Right ventricle myocardium superior (tissue), 1 donor: Measurements from ENCODE around the gene DNAJC1. TPM values are rescaled to one million over a fixed set of nuclear protein-coding genes. Genes with fewer than 3 reads are reported as not detected.
A peak's percentile ranks its signal among the peaks of the same experiment; 100 is the strongest.

Experiments
- ATAC-seq: fragments of 200-7000 bp; cut with Tn5 transposase; one replicate; pipeline ENCODE4 v1.9.1; 2020; ENCODE audit warnings: mild to moderate bottlenecking; ENCODE audit not compliant: poor library complexity
- DNase-seq: peaks from one replicate; pipeline ENCODE4 v3.0.0-alpha.2; 2020
- intact Hi-C: fragments of 100-400 bp; cut with DNase I; formaldehyde crosslinking; loops from one replicate; pipeline ENCODE4 v1.11.2; 2022
- total RNA-seq: library from RNA; stranded (reverse); fragmentation: NEBNext Ultra II Directional; extraction: Animal tissue kit (Norgen Biotek cat#: 25700); gene quantifications from one replicate; pipeline ENCODE4 v1.2.1, GENCODE V29; 2021
- donor health status: DM: no; HTN: yes; CAD: no; lungs with severe emphysema.

DNAJC1 gene
- total RNA-seq, 1 donor from 2014 or later = 10.9 TPM

DNA sequence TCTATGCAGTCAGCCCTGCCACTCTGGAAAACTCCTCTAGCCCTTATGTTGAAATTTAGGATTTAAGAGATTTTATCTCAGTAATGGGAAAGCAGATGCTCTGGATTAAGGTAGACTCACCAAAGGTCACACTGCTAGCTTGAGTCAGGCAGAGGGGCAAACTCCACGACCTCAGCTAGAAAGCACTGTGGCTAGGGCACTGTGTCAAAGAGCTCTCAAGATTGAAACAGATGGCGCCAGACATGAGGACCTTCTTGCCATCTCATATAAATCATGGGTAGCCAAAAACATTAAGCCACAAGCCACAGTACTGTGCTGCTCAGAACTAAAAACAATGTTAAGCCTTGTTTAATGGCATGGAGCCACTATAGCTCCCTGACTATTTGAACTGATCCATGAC lies 188.7 kb downstream of the DNAJC1 start:
- DNase-seq = no peak
- ATAC-seq = no peak
- intact Hi-C loops = no loop called here

DNA sequence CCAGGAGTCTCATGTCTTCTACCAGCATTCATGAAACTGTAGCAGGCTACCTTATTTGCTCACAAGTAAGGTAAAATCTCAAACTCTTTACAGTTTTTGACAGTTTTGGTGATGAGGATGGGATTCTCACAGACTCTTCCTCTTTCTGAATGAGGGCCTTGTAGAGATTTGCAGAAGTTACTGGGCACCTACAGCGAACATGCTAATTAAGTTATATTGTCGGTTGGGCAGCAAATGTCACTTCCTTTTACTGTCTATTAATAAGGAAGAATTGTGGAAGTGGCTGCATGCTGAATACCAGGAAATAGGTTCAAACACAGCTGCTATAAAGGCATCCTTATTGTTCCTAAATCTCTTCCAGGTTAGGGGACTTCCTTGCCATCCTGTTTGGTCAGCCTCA lies 189.6 kb downstream of the DNAJC1 start:
- ATAC-seq = no peak
- DNase-seq = no peak
- intact Hi-C loops = no loop called here

DNA sequence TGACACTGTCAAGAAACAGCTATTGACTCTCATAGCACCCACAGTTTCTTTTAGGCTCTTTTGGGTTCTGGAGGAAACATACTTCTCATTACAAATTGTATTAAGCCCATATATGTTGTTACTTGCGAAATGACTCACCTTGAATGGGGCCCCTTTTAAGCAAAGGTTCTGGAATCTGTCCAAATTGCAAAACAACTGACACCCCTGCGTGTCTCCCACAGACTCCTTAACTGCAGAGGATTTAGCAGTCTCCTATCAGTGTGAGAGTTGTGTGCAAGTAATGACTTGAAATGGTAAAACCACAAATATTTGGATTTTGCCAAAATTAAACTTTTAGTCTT lies 192.3 kb downstream of the DNAJC1 start:
- no peak for ATAC-seq
- no peak for DNase-seq
- intact Hi-C loops = no loop called here

DNA sequence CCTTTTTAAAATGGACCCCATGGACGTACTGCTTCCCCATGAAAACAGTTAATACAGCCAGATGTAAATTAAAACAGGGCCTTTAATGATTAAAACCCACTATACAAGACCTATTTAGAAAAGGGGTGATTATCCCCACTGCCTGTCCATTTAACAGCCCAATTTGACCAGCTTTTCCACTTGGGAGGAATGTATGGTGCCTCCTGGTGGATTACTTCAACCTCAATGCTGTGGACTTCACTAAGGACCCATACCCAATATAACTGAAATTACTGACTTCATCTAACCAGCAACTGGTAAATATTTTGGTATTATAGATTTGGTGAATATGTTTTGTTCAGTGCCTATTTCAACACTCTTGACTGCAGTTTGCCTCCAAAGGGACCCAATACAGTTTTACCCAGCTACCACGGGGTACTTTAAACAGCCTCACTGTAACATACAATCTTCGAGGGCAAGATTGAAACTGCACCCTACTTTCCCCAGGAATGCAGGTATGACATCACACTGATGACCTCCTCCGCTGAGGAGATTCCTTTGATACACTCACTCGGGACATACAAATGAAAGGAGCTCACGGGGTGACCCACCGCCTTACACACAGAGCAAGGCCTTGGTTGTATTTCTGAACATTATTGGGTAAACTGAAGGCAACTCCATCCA lies 192.8 kb downstream of the DNAJC1 start:
- no peak for ATAC-seq
- intact Hi-C loops = no loop called here
- no peak for DNase-seq

DNA sequence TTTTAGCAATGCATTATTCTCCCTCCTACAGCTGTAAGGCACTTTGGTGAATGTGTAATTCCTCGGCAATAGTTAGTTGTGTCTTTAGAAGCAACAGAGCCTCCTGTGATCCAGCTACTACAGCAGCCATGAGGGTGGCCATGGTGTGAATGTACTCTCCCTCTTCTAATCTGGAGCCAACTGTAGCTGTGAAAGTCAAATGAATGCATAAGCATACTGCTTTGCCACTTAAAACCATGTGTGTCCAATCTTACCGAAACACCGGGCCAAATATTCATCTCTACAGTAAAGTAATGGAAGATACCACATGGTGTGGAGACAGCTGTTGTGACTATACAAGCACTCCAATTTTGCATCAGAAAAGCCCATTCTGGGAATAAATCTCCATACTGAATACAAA lies 195.0 kb downstream of the DNAJC1 start:
- intact Hi-C loops = no loop called here
- ATAC-seq = no peak
- no peak for DNase-seq

DNA sequence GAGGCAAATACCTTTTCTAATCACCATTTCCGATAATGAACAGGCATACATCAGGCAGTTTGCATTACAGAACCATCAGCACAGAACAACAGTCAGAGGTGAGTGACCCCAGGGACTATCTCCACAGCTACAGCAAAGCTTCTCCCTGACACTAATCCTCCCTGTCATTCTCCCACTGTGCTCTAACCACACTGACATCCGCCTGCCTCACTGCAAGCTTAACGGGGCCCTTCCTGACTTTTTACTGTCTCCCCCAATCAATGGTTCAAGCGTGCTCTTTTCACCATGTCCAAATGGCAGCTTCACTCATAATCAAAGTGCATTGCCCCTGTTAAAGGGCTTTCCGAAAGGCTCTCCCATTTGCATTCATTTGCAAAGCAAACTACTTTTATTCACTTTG lies 196.3 kb downstream of the DNAJC1 start:
- no peak for ATAC-seq
- no peak for DNase-seq
- intact Hi-C loops = no loop called here

DNA sequence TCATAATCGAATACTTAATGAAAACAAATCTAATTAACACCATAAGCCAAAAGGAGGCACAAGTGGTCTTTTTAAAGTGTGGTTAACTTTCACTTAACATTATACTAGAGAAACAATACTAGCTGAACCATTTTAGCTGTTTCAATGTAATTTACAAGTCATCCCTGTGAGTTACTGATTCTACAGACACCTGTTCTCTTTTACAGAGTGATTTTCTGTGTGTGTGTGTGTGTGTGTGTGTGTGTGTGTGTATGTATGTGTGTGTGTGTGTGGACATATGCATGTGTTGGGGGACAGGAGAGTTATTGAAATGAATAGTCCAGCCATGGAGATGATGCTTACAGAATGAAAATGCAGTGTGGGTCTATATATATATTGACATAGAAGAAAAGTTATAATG lies 200.2 kb downstream of the DNAJC1 start:
- intact Hi-C loops = no loop called here
- DNase-seq (no peak), ATAC-seq (no peak)

DNA sequence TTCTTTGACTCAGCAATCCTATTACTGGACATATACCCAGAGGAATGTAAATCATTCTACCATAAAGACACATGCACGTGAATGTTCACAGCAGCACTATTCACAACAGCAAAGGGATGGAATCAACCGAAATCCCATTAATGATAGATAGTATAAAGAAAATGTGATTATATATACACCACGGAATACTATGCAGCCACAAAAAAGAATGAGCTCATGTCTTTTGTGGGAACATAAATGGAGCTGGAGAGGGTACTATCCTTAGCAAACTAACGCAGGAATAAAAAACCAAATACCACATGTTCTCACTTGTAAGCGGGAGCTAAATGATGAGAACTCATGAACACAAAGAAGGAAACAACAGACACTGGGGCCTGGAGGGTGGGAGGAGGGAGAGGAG lies 201.9 kb downstream of the DNAJC1 start:
- DNase-seq = no peak
- intact Hi-C loops = no loop called here
- no peak for ATAC-seq

DNA sequence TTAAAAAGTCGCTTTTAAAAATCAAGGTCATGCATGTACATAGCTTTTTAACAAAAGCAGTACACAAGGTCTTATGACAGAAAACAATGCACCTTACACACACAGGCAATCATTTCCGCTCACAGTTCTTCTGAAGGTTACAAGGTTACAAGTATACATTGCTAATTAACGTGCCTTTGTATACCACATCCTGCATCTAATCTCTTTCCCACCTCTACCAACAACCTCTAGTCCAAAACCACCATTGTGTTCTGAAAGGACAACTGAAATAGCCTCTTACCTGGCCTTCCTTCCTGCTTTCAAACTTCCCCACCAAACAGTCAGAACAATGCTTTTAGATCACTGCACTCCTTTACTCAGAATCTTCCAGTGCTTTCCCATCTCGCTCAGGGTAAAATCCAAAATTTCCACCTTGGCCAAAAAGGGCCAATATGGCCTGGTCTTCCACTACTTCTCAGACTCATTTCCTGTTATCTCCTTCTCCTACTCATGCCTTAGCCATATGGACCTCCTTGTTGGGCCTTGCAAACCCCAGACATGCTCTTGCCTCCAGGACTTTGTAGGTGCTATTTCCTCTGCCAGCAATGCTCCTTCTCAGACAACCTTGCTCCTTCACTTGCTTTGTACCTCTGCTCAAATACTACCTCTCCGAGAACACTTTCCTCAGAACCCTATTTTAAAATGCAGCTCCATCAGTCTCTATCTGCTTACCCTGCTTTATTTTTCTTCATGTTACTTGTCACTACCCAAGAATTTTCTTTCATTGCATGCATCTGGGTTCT lies 205.4 kb downstream of the DNAJC1 start:
- intact Hi-C loops = no loop called here
- ATAC-seq = no peak
- no peak for DNase-seq

DNA sequence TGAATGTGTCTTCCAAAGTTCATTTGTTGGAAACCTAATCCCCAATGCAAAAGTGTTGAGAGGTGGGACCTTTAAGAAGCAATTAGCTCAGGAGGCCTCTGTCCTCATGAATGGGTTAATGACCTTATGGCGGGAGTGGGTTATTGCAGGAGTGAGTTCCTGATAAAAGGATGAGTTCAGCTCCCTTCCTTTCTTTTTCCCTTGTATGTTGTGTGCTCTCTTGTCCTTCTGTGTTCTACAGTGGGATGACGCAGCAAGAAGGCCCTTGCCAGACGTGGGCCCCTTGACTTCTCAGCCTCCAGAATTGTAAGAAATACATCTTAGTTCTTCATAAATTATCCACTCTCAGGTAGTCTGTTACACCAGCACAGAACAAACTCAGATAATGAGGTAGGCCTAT lies 206.0 kb downstream of the DNAJC1 start:
- DNase-seq (no peak), ATAC-seq (no peak)
- intact Hi-C loops = no loop called here

DNA sequence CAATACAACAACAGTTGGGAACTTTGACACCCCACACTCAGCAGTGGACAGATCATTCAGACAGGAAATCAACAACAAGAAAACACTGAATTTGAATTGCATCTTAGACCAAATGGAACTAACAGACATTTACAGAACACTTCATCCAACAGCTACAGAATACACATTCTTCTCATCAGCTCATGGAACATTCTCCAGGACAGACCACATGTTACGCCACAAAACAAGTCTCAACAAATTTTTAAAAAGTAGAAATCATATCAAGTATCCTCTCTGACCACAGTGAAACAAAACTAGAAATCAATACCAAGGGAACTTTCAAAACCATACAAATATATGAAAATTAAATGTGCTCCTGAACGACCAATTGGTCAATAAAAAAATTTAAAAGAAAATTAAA lies 212.3 kb downstream of the DNAJC1 start:
- intact Hi-C loops = no loop called here
- no peak for ATAC-seq
- no peak for DNase-seq

DNA sequence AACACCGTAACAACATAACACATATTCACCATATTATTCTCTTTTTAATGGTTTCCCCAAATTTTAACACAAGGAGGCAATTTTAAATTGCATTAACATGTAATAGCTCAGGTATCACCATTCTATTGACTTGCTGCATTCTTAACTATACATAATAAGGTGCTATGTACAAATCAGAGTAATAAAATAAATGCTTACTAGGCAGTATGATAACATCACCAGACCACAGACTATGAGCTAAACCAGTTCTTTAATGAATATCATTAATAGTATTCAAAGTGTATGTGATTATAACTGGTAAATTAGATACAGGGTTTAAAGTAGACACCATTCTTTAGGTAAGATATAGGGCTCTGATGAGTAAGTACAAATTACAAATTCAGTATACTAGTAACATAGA lies 226.6 kb downstream of the DNAJC1 start:
- intact Hi-C loops = no loop called here
- ATAC-seq (no peak), DNase-seq (no peak)

DNA sequence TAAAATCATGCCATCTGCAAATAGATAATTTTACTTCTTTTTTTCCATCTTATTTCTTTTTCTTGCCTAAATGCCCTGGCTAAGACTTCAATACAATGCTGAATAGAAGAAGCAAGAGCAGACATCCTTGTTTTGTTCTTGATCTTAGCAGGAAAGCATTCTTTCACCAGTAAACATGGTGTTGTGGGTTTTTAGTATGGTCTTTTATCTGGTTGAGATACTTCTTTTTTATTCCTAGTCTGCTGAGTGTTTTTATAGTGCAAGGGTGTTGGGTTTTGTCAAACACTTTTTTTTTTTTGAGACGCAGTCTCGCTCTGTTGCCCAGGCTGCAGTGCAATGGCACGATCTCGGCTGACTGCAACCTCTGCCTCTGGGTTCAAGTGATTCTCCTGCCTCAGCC lies 232.3 kb downstream of the DNAJC1 start:
- DNase-seq (no peak), ATAC-seq (no peak)
- intact Hi-C loops = no loop called here

DNA sequence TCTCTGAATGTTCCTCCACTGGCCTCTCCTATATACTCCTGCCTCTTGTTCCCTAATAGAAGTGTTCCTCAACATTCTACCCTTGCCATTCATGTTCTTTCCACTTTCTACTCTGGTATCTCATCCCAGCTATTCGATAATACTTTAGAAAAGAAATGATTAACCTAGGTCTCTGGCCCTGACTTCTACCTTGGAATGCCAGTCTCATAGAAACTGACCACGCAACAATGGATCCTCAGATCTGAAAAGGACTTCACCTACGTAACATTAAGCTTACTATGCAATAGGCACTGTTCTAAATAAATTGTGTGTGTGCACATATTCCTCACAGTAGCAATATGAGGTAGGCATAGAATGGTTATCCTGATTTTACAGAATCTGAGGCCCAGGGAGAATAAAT lies 234.5 kb downstream of the DNAJC1 start:
- DNase-seq (no peak), ATAC-seq (no peak)
- intact Hi-C loops = no loop called here

DNA sequence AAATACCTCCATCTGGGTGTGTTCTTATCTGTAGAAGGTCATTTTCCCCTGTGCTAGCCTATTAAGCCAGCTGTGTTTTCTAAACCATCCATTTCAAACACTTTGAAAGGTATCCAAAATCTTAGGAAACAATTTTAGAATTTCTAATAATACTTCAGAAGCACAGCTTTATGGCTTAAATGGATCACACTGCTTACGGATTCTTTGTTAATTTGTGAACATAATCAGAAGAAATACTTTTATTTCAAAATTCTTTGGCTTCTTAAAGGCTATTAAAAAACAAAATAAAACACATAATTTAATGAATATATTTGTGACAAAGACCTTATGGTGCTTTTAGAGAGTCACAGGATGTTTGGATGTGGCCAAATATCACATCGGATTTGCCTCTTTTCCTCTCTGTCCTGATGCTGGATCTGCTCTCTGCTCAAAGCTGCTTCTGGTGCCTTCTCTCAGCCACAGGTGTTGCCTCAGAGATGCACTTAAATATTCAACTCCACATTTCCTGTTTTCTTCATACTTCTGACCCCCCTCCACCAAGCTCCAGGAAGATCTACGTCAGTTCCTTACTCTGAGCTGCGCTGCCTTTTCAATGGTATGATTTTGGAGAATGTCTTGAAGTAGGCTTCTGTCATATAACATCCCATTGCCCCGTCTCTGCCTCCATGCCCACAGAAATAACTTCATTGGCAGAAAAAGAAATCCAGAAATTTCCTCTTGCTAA lies 238.9 kb downstream of the DNAJC1 start:
- DNase-seq (no peak), ATAC-seq (no peak)
- intact Hi-C loops = no loop called here

DNA sequence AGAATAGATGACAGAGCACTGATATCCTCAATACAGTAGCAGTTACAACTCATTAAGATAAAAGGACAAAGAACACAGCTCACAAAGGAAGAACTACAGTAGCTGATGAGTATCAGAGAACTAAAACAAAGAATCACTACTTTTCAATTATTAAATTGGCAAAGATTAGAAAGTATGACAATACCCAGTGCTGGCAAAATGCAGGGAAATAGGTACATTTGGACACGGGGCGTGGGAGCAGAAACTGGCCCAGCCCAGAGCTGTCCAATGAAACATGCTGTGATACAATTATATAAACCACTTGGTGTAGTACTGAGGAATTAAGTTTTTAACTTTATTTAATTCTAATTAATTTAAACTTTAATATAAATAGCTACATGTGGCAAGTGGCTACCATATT lies 243.2 kb downstream of the DNAJC1 start:
- ATAC-seq (no peak), DNase-seq (no peak)
- intact Hi-C loops = no loop called here

DNA sequence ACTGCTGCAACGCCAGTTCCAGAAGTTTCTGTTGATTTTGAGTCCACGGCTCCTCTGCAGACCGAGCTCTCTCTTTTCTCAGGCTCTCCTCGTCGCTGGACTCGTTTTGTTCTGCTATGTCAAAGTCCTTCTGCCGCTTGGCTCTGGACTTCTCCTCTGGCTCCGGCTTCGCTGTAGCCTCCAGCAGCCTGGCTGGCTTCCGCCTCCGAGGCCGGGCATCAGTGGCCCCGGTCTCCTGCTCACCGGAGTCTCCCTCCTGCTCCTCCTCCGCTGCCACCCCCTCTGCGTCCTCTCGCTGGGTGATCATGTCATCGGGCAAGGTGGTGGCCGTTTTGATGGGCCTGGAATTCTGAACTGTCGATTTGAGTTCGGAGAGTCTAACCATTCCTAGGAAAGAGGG lies 244.3 kb downstream of the DNAJC1 start:
- ATAC-seq (no peak), DNase-seq (no peak)
- intact Hi-C loops = no loop called here

DNA sequence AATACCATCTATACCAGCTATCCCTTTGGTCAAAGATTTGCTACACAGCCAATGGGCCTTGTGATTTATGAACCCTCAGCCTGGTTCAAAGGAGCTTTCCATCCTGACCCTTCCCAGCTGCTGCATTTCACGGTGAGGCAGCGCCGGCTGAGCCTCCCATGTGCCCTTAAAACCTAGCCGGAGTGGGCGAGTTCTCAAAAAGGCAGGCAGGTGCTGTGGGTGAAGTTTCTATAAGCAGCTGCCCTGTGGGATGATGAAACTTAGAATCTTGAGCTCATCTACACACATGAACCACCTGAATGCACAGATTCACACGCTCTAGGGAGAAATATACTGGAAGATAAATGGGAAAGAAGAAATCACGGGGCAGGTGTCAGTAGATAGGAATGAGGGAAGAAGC lies 244.8 kb downstream of the DNAJC1 start:
- DNase-seq = no peak
- intact Hi-C loops = no loop called here
- no peak for ATAC-seq

DNA sequence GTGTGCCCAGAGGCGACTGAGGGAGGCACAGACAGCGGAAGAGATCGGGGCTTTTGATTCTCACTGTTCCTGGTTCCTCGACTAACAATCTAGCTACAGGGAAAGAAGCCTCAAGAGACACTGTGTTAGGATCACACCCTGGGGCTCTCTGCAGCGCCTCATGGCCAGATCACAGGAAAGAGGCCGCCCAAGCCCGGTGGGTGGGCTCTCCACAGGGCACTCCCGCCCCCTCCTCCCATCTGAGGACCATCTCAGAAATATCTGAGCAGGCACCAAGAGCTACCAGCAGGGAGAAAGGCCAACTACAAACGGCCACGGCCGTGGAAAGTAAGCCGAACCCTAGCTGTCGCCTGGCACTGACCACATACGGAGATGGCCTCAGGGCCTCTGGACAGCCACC lies 245.3 kb downstream of the DNAJC1 start:
- DNase-seq (no peak), ATAC-seq (no peak)
- intact Hi-C loops = no loop called here

DNA sequence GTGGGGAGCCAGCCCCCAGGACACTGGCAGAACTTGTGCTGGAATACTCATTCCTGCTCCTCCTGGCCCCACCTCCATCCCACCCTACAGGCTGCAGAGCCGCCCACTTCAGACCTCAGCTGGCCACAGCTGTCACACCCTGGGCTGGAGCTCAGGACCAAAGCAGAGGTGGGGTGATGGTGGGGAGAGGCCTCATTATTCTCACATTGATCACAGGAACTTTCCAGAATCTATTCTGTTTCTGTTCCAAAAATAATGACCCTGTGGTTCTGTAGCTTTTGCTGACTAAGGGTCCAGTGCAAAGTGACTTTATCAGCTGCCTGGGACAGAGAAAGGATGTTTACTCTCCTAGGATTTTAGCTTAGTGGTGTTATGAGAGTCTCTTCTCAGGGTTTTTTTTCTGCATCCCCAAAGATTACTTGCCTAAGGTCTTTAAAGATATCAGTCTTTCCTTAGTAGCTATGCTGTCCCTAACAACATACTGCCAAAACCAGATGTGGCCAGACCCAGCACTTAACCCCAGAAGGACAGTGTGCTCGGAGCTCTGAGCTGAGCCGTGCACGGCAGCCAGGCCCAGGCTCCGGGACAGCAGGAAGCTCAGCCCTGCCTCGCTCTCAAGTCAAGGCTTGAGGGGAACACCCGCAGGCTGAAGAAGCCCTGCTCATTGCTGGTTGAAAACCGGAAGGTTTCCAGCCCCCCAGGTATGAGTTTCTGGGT lies 246.2 kb downstream of the DNAJC1 start:
- intact Hi-C loops = no loop called here
- peak; percentile 65 for ATAC-seq
- DNase-seq = no peak
